Omental fat pad (tissue), 4 donors: ENCODE measurements around the gene OR2T10. TPM values are rescaled to one million over a fixed set of nuclear protein-coding genes. Genes with fewer than 3 reads are reported as not detected.

Experiments
- ATAC-seq: fragments of 150-250 bp; one replicate; pipeline ENCODE4 v1.9.1; 2016; ENCODE audit warnings: mild to moderate bottlenecking, moderate library complexity; ENCODE audit not compliant: low FRiP score
- DNase-seq: peaks from one replicate; pipeline ENCODE4 v3.0.0-alpha.2; 2019; ENCODE audit warnings: low spot score
- total RNA-seq, 4 donors: library from RNA; depleted of rRNA; stranded (reverse); fragments of >200 nt; gene quantifications; one replicate each; pipeline ENCODE4 v1.1.0, GENCODE V29; 2016
- TF ChIP-seq, protein P1 (sequence below), 3 donors: fragments of 450-650 bp; IDR thresholded peaks; one replicate each; pipeline ENCODE4 v1.5.1; 2016 to 2017; ENCODE audit warnings: antibody characterized with exemption in 3 of 3, mild to moderate bottlenecking in 3 of 3, moderate library complexity in 2 of 3

Gene OR2T10
- total RNA-seq, 4 donors from 2014 or later = not detected

DNA sequence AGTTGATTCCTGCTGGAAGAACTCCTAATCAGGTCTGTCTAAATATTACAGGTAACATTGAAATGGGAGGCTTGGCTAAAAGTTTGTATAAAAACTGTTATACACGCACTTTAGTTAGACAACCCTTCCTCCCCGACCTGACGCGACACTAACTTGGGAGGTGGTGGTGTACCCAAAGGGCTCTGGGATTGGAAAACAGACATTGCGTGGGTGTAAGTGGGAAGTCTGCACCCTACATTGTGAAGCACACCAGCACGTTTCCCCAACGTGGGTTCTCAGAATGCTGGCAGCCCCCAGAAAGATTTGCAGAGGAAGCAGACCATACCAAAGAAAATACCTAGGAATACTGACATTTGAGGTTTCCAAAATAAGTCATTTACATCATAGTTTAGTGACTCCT lies 20.6 kb upstream of the OR2T10 start:
- ATAC-seq = no peak
- DNase-seq = no peak
- TF ChIP-seq, protein P1, sequence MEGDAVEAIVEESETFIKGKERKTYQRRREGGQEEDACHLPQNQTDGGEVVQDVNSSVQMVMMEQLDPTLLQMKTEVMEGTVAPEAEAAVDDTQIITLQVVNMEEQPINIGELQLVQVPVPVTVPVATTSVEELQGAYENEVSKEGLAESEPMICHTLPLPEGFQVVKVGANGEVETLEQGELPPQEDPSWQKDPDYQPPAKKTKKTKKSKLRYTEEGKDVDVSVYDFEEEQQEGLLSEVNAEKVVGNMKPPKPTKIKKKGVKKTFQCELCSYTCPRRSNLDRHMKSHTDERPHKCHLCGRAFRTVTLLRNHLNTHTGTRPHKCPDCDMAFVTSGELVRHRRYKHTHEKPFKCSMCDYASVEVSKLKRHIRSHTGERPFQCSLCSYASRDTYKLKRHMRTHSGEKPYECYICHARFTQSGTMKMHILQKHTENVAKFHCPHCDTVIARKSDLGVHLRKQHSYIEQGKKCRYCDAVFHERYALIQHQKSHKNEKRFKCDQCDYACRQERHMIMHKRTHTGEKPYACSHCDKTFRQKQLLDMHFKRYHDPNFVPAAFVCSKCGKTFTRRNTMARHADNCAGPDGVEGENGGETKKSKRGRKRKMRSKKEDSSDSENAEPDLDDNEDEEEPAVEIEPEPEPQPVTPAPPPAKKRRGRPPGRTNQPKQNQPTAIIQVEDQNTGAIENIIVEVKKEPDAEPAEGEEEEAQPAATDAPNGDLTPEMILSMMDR (IDR thresholded peaks at IDR 0.05) = no peak

DNA sequence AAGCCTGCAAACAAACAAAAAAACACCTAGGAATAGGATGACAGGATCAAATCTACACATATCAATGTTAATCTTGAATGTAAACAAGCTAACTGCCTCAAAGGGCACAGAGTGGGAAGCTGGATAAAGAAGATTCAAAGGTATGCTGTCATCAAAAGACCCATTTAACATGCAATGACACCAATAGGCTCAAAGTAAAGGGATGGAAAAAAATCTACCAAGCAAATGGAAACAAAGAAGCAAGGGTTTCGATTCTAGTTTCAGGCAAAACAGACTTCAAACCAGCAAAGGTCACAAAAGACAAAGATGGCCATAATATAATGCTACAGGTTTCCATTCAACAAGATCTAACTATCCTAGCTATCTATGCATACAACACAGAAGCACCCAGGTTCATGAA lies 16.2 kb upstream of the OR2T10 start:
- ATAC-seq (no peak), DNase-seq (no peak)
- TF ChIP-seq, protein P1 (IDR thresholded peaks at IDR 0.05) = no peak

GRCh38 chr1:248611883-248612414 lies 14.4 kb upstream of the OR2T10 start:
- ATAC-seq (no peak), DNase-seq (no peak)
- TF ChIP-seq, protein P1 (IDR thresholded peaks at IDR 0.05) = no peak

DNA sequence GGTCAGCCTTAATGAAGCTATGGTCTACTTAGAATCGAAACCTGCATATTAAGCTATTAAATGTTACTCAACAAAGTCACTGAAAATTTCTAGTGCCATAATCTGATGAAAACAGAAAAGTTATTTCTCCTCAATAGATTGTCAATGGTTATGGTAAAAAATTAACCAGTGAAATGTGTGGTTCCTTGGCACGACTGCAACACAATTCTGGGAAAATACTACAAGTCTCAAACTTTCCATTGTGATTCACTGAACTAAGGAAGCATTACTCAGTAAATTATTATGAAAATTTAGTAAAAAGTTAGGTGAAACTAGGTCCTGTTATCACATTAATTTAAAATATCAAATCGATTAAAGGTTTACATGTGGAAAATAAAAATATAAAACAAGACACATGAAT lies 12.8 kb upstream of the OR2T10 start:
- ATAC-seq (no peak), DNase-seq (no peak)
- TF ChIP-seq, protein P1 (IDR thresholded peaks at IDR 0.05) = no peak

- ATAC-seq (no peak), DNase-seq (no peak)
- TF ChIP-seq, protein P1 (IDR thresholded peaks at IDR 0.05) = no peak
Measured at GRCh38 chr1:248599396-248599795, 1.9 kb upstream of the OR2T10 start.

DNA sequence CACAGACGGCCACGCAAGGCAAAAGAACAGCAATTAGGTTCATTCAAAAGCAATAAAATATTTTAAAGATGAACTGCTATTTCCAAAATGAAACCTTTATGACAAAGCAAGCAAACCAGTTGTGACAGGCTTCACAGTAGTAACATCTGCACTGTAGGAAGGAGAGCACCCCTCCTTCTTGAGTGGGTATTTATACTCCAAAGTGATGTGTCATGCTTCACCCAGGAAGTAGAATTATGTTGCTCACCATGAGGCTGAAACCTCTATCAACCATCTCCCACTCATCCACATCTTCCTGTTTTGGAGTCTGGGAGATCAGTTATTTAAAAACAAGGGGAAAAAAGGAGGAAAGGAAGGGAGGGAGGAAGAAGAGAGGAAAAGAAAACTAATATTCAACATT lies 885 bp downstream of the OR2T10 start:
- TF ChIP-seq, protein P1 (IDR thresholded peaks at IDR 0.05) = no peak
- ATAC-seq (no peak), DNase-seq (no peak)

DNA sequence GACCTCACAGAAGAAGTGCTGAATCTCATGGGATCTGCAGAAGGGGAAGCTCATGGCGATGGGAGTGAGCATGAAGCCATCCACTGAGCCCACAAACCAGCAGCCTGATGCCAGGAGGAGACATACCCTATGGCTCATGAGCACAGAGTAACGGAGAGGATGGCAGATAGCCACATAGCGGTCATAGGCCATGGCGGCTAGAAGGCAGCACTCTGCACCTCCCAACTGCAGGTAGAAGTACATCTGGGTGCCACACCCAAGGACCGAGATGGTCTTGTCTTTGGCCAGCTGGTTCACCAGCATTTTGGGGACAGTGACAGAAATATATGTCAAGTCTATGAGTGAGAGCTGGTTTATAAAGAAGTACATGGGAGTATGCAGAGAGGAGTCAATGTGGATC lies 4.3 kb downstream of the OR2T10 start:
- DNase-seq (no peak), ATAC-seq (no peak)
- TF ChIP-seq, protein P1 (IDR thresholded peaks at IDR 0.05) = no peak
